ENCODE results near the gene TEK.

DNA sequence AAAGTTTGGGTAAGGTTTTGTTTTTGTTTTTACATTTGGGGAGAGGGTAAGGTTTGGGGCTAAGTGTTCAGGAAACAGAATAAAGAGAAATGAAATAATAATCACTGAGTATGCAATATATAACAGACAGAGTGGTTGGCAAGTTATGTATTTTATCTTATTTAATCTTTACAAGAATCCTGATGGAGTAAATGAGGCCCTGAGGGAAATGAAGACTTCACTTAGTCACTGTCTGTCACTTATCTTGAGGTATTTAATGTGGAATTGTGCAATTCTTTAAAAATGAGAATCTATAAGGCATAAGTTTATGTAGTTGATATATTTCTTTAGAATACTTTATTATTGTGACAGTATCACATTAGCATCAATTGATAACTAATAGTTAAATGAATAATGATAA, 48.1 kb downstream of the TEK start:
- TF ChIP-seq, protein P1, sequence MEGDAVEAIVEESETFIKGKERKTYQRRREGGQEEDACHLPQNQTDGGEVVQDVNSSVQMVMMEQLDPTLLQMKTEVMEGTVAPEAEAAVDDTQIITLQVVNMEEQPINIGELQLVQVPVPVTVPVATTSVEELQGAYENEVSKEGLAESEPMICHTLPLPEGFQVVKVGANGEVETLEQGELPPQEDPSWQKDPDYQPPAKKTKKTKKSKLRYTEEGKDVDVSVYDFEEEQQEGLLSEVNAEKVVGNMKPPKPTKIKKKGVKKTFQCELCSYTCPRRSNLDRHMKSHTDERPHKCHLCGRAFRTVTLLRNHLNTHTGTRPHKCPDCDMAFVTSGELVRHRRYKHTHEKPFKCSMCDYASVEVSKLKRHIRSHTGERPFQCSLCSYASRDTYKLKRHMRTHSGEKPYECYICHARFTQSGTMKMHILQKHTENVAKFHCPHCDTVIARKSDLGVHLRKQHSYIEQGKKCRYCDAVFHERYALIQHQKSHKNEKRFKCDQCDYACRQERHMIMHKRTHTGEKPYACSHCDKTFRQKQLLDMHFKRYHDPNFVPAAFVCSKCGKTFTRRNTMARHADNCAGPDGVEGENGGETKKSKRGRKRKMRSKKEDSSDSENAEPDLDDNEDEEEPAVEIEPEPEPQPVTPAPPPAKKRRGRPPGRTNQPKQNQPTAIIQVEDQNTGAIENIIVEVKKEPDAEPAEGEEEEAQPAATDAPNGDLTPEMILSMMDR (IDR thresholded peaks at IDR 0.05; ENCODE audit: insufficient read depth, low read length) = no peak
- TF ChIP-seq GABPA (IDR thresholded peaks at IDR 0.05; ENCODE audit: low read depth) = no peak
